CD4-positive, alpha-beta T cell treated with Interleukin-15 for 4 hours (primary cell): ENCODE measurements around the gene TGFB2.

Experiments used
- DNase-seq: peaks from one replicate; pipeline ENCODE4 v3.0.0-alpha.2; 2020; ENCODE audit warnings: low spot score

The TGFB2 gene

DNA sequence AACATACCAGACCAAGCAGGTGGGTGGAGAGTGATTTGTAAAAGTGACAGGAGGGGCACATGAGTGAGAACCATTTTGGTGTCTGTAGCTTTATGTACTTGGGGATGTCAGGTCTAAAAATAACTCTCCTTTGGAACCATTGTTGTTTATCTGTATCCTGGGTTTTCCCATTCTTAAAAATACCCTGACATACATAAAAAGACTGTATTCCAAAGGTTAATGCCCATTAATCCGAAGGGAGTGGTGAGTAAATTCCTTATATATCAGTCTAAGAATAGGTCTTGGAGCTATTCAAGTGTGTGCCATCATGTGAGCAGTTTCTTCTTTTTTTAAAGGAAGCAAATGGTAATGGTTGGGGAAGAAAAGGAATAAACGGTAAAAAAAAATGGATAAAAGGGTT, 117.5 kb downstream of the TGFB2 start:
- no peak for DNase-seq

DNA sequence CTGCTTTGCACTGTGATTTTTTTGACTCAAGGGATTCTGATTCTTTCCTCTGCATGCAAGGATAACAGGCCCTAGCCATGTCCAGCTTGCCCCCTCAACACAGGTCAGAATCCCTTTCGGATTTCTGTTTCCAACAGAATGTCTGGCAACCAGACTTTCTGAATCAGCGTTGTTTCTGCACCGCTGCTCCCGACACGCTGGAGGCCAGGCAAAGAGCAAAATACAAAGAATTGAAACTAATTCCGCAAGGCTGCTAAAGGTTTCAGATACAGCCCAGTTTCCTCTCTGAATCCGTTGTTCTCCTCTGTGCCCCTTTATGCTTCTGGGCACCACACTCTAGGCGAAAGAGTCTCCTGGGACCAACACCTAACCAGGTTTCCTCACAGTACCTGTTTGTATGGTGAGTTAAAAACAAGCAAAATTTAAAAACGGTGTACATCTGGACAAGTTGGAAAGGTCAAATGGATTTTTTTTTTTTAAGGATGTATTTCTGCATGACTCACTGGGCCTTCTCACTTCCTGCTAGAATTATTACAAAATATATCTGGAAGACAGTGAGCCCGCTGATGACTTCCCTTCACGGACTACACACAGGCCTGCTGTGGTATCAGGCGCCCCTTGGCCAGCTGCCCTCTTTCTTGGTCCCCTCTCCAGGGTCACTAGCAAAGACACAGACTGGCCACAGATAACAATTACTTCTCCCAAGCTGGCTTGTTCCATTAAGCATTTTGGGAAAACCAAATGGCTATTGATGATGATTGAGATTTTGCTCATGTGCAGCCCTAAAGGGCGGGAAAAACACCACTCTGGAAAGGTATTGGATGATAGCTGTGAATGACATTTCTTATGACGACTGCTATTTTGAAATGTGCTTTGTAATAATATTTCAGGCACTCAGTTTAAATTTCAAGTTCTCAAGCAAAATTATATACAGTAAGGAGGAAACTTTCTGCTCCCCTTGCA, 118.3 kb downstream of the TGFB2 start:
- no peak for DNase-seq

DNA sequence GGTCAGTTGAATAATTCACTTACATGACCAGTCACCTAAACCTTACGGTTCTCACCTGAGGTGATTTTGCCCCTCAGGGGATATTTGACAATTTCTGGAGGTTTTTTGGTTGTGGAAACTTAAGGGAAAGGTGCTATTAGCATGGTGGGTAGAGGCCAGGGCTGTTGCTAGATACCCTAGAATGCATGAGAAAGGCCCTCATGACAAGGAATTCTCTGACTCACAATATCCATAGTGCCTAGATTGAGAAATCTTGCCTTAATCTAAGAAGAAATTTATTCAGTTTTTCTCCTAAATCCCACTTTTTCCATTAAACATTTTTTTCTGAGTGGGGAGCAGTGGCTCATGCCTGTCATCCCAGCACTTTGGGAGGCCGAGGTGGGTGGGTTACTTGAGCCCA, 119.7 kb downstream of the TGFB2 start:
- DNase-seq = no peak

DNA sequence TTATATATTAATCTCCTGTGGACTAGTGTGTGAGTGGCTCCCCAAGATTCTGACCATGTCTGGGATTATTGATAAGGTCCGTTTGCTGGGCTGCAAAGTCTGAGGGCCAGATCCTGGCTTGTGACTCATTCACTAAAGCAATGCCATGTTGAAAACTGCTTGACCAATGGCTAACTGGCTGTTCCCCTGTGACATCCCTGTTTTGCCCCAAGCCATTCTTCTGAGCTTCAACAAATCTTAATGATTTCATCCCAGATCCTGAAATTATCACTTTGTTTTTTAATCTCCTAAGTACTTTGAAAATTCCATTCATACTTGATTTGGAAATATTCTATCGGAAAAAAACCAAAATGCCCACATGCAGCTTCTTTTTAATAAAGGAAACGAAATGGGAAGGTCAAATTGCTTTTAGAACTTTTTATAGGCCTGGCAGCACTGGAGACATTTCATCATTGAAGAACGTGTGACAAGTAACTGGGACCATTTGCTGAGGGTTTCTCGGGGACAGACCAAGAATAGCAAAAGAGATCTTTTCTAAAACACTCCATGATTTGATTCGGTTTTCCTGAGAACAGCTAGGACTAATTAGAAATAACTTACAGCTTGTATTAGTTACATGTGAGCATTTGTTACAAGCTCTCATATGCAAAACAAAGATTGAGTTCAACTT, 121.3 kb downstream of the TGFB2 start:
- DNase-seq = no peak

DNA sequence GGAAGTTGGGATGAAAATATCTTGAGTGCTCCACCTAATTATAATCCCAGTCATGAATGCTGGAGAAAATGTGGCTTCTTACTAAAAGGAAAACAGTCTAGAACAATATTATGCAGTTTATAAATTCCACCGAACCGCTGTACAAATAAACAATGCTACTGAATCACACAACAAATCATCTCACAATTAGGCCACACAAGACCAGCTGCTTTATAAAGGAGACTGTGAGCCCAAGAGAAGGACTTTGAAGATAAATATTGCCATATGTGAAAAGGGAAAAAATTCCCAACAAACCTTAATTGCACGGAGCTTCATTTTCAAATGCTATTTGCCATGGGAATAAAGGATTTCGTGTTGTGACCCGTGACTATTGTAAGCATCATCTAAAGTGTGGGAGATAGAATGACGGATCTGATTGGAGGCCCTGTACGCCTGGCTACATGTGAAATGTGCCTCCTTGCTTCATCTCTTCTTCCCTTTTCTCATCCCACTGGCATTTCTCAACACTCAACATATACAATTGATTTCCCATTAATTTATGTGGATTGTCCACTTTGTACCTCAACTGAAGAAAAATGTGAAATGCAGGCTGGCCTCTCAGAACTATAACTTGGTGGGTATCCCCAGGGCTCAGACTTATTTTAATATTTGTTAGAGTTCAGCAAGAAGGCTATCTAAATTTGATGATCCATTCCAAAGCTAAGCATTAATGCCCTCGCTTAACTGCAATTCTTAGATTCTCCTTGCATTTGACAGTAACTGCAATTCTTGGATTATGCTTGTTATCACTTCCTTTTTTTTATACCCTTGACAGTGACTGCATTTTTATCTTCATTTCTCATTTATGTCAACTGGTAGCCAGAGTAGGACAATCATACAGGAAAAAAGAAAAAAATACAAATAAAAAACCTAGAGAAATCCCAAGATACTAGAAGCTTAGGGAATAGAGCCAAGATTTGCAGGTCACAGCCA, 122.3 kb downstream of the TGFB2 start:
- no peak for DNase-seq

DNA sequence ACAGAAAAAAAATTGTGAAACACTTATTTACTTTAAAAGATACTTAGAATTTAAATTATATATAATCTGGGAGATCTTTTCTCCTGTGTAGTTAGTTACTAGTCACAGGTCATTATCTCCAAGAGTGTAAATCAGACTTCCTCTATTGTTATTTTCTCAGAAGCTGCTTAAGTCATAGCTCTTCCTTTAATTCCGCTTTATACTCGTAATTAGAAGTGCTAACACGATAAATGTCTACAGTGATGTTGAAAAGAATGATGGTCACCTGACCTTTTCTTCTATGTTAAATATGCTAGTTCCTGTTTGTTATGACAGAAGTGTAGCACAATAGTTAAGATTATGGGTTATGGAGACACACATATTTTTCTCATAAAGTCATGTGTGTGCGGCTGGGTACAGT, 123.6 kb downstream of the TGFB2 start:
- no peak for DNase-seq

DNA sequence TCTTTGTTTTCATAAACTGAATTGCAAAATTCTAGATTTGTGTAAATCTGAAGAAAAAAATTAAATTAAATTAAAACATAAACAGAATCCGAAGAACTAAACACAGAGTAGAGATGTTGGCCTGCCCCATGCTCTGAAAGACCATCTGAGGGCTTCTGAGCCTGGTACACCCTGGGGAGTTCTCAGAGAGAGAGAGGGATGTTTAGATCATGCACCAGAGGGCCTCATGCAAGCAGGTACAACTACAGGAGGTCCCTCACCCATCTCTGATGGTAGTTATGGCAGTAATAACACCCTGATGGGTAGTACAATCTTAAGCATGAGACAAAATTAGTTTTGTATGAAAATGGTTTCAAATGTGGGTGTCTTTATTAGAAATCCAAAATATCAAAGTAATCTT, 127.7 kb downstream of the TGFB2 start:
- DNase-seq = no peak

DNA sequence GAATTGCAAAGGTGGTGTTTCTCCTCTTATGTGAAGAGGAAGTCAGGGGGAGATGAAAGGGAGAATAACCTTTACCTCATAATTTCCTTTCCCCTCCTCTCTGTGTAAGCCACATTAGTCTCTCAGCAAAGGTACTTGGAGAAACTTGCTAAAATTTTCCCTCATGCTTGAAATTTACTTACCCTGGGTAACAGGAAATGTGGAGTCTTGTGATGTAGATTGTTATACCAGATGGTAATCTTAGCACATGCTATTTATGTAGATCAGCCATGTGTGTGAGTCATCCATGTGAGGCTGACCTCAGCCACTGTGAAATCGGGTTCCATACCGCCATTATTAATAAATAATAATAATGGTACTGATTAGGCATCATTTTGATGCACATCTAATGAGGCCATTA, 128.4 kb downstream of the TGFB2 start:
- no peak for DNase-seq

DNA sequence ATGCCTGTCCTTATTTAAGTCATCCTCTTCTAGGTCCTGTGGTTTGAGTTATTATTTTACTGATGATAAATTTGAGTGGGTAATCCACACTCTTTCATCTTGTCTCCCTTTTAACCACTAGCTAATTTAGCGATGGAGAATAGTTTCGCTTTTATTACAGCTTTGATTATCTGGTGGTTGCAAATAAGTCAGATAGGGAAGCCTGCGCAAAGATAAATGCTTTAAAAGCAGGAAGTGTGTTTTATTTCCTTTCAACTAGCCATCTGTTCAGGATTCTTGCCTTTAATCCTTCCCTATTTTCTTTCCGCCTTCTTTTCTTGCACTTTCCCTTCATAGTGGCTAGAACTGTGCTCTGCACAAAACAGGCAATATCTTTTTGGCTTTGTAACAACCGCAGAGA, 129.0 kb downstream of the TGFB2 start:
- no peak for DNase-seq

DNA sequence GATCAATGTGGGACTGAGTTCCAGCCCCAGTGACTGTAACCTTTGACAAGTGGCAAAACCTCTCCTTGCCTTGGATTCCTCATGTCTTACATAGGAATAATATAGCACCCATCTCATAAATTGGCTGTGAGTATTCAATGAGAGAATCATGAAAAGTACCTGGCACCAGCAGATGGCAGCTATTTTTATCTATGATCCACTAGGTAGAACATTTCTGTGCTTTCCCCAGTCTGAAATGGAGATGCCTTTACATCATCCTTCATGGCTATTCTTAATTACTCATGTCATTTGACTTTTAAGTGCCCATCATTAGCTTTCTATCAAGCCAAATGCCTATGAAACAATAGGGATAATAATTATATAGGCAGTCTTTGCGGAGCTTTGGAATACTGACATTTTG, 130.1 kb downstream of the TGFB2 start:
- no peak for DNase-seq

DNA sequence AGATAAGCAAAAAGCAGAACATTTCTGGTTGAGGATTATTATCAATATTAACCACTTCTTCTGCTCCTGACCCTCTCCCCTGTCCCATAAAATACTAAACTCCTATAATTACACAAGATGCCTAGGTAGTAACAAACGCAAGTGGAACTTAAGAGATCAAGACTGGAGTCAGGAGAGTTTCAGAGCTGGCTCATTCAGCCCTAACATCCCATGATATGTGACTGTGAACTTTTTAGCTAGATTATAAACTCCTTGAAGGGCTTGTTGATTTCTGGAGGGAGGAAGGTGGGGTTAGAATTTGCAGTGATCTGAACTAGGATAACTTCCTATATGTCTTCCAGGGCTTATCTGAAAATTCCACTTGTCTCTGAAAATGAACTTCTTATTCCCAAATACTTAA, 130.6 kb downstream of the TGFB2 start:
- DNase-seq = no peak

DNA sequence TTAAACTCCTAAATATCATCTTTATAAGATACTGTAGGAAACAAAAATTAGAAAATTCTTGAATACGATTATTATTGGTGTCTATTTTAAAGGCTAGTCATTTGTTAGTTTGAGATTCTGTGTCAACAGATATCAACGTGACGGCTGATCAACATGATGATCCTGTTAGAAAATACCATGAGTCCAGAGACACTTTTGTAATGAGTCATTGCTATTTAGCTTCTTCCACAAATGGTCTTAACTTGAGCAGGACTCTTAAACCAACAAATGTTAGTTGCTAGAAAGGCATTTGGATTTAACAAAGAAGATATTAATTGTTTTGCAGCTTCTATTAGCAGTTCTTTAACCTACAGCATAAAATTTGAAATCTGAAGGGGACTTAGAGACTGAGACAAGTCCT, 131.2 kb downstream of the TGFB2 start:
- DNase-seq = no peak

DNA sequence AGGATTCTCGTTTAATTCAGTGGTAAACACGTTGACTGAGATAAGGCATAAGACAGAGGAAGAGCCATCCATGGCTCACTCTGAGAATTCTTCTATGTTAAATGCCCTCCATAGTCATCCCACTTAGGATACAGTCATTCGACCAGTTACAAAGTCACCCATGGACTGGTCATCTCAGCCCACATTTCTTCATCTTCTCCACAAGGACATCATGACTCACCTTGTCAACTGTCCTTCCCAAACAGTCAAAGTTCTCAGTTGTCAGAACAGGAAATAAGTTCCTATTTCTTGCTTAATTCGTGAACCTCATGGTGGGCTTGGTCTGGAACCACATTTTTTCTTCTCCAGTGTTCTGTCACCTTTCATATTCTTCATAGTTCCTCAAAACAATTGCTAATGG, 133.2 kb downstream of the TGFB2 start:
- DNase-seq = no peak

DNA sequence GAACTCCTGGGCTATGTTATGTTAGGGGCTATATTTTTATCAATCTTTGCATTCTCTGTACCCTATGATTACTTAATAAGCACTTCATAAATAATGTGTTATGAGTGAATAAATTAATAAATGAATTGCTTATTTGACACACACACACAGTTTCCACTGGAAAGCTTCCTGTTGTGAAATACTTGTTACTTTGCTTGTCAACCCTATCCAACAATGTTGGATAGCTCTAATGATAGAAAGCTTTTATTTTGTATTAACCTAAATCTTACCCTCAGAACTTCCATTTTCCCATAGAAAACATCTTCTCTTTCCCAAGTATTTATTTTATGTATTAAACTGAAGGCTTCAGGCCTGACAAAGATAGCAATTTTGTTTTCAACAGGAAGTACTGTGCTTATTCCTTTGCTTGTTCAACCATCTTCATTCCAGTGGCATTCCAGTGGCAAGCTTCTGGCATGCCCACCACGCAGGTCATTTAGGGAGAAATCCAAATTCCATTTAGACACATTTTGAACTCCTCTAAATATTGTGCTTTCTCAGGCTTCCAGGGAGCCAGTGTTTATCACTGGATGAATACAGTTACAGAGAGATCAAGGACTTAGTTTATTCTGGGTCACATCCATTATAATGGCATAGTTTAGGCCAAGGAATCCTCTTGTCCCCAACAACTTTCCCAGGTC, 134.4 kb downstream of the TGFB2 start:
- DNase-seq = no peak

DNA sequence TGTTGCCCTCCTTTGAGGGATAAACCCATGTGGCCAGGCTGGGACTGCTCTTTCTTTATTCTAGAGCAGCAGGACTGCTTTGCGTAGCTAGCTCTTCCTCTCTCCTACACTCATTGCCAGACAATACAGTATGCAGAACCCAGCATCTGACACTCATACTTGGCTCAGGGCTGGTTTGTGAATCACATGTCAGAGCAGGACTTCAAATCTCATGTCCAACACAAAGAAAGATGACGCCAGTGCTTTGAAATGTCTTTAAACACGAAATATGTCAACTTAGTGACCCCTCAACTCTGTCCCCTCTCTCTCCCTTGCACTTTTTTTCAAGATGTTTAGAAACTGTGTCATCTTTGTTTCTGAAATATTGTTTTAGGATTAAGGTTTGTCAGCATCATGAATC, 135.0 kb downstream of the TGFB2 start:
- DNase-seq = no peak

DNA sequence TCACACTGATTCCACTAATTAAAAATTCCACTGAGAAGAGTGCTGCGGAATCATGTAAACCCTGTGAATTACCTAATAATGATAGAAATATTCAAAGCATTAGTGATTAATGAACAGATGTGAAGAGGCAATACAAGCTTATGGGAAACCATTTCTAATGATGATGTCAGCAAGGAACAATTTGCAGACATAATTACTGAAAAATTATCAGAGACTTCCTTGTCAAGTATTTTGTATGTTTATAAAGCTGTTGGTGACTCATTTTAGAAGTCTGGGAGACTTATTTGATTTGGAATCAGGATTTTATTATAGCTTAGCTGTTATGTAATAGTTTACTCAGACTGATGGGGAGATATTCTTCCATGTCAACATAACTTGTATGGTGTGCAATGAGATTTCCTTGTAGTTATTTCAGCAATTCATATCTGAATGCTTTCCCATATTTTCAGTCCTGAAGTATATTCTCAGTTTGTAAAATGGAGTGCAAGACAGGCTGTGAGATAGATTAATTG, 135.5 kb downstream of the TGFB2 start:
- DNase-seq = no peak

DNA sequence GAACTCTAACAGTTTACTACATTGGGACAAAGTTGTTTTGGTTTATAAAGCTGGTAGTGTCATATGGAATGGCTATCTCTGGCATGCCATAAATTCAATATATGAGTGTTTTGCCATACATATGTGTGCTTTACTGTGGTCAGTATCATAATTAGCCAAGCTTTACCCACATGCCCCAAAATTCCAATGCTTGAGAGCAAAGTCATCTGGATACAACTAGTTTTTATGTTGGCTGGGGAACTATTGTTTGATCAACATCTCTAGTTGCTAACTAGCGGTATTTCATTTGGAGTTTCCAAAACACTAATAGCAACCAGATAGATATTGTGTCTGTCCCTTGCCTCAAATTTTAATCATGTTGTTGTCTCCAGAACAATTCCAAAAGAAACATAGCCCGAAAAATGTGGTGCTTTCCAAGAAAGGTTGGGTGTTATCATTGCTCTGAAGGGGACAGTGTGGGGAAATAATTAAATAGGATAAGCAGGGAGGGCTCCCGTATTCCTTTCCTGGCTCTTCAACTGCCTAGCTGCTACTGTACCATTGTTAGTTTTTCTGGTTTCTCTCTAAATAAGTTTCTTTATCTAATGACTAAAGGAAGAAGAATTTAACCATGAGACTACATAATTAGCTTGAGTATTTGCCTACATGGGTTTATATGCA, 136.1 kb downstream of the TGFB2 start:
- no peak for DNase-seq

DNA sequence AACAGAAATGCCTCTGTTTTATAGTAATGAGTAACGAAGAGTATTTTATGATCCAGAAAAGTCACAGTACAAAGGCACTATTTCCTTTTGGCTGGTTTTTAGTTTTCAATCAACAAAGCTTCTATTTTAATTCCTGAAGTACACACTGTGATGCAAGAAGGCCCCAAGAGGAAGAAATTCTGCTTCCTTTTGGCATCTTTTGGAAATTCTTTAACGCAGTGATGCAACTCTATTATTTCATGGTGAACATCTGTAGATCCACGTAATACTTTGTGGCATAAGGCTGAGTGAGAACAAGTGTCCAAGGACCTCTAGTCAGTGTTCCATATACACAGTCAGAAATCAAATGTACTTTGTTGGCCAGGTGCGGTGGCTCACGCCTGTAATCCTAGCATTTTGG, 137.5 kb downstream of the TGFB2 start:
- no peak for DNase-seq

DNA sequence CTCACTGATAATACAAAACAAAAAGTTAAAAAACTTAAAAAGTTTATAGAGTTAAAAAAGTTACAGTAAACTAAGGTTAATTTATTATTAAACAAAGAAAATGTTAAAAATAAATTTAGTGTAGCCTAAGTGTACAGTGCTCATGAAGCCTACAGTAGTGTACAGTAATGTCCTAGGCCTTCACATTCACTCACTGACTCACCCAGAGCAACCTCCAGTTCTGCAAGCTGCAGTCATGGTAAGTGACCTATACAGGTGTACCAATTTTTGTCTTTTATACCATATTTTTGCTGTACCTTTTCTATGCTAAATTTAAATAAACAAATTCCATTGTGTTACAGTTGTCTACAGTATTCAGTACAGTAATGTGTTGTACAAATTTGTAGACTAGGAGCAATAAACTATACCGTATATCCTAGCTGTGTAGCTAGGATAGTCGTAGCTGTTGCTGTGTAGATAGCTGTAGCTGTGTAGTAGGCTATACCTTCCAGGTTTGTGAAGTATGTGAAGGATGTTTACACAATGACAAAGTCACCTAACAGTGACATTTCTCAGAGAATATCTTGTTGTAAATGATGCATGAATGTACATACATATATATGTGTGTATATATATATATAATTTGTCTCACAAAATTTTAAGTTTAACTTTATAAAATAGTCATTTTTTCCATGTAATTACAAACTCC, 140.2 kb downstream of the TGFB2 start:
- no peak for DNase-seq

DNA sequence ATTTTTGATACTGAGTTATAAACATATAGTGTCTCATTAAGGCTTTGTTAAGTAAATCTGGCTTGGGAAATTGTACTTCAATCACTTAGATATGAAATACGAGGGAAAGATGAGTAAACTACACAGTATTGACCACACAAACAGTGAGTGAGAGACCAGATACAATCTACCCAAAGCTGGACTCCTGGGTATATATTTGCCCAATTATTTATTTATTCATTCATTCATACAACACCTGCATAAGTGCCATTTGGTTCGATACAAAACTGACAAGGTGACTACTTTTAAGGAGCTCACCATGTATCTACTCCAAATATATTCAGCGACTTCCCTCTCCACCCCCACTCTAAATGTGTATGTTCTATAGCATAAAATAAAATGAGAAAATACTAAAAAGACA, 143.4 kb downstream of the TGFB2 start:
- no peak for DNase-seq
